ENCODE measurements around the gene SEL1L3. TPM values are rescaled to one million over a fixed set of nuclear protein-coding genes. Genes with fewer than 3 reads are reported as not detected.
A peak's percentile ranks its signal among the peaks of the same experiment; 100 is the strongest.

Gene SEL1L3
- total and polyA plus RNA-seq, 9 of the 15 experiments (the other 6 are each of a cell fraction or from before 2014, with no cell fraction given): 10.0 to 44.3 (median 21.6) TPM

GRCh38 chr4:25786497-25787065 is 76.2 kb downstream of the SEL1L3 start (continued):
- TF ChIP-seq ZNF740 (CRISPR knock-in tag; IDR thresholded peaks at IDR 0.05) (no peak), ZNF740 (tag; IDR thresholded peaks at IDR 0.05) (no peak), NFIC (IDR thresholded peaks at IDR 0.05) (no peak), THRB (CRISPR knock-in tag; conservative IDR thresholded peaks at IDR 0.05) (no peak), RAD21 (CRISPR knock-in tag; conservative IDR thresholded peaks at IDR 0.05 in 1 of 2, IDR thresholded peaks at IDR 0.05 in 1 of 2) (no peak)

- DNase-seq (ENCODE audit: extremely low read depth in 1 of 4, low spot score in 3 of 4): no peak
- Histone ChIP-seq H3K27ac (ENCODE audit: extremely low read depth, low read depth, low read length) (no peak overlapping the region), H3K9me1 (ENCODE audit: control insufficient read depth, insufficient read depth, low read length) (no peaks in the 10 kb centered on the region), H2AFZ (ENCODE audit: low read depth, low read length) (no peak overlapping the region), H3K4me3 (no peak overlapping the region), H4K20me1 (replicated peaks; ENCODE audit: control insufficient read depth, insufficient read depth, low read length) (no peaks in the 10 kb centered on the region), H3K36me3 (ENCODE audit: control insufficient read depth, insufficient read depth, low read length) (peaks cover 21% of the 10 kb centered on the region; the same call in 2 of the 3 replicates), H3K4me1 (replicated peaks in 1 of 2; ENCODE audit: control insufficient read depth in 2 of 2, insufficient read depth in 2 of 2, low read length in 2 of 2) (no peaks in the 10 kb centered on the region), H3K4me2 (ENCODE audit: insufficient read depth, low read length) (no peak overlapping the region), H3K9ac (ENCODE audit: insufficient read depth in 1 of 2, low read depth in 2 of 2, low read length in 2 of 2) (no peak overlapping the region), H3K79me2 (ENCODE audit: control insufficient read depth, insufficient read depth, low read length) (no peaks in the 10 kb centered on the region), H3K27me3 (ENCODE audit: control insufficient read depth in 2 of 2, insufficient read depth in 2 of 2, low read length in 2 of 2) (no peaks in the 10 kb centered on the region), H3K9me3 (replicated peaks; ENCODE audit: control insufficient read depth, insufficient read depth, low read depth, low read length) (no peaks in the 10 kb centered on the region)
- 51% methylated on average over 9 of the region's 9 CpGs for WGBS (ENCODE audit: insufficient coverage, low coverage, missing lambda C conversion rate)
- no peak for ATAC-seq
- intact Hi-C loops (cut with micrococcal nuclease) (no loop called here), in situ Hi-C loops (cut with MboI) (loop anchor here (10.0 kb wide), 1 partner anchor 339 kb away; no protein-coding TSS in a partner anchor)
- ChIA-PET POLR2A (interaction anchor here (0.9 to 1.0 kb wide), 2 partner anchors 13 to 204 kb away, joined by 3 read pairs; no protein-coding TSS in a partner anchor), CTCF (ENCODE audit: low intra/inter-chr PET ratio) (no interaction called here)
- BruUV-seq (replicated peaks): no TSS peak
- no peak for FAIRE-seq
- TF ChIP-seq ZBTB40 (IDR thresholded peaks at IDR 0.05): no peak
- TF ChIP-seq ZBTB40 (CRISPR knock-in tag; IDR thresholded peaks at IDR 0.05): no peak
- peak; percentile 27; the same call in 1 of the 2 replicates for TF ChIP-seq SPI1 (IDR thresholded peaks at IDR 0.05; ENCODE audit: borderline replicate concordance, low read depth, low read length)
- TF ChIP-seq SNIP1 (IDR thresholded peaks at IDR 0.05; ENCODE audit: low read depth): no peak
Measured at GRCh38 chr4:25783943-25784342, 78.8 kb downstream of the SEL1L3 start.
